Activated naive CD8-positive, alpha-beta T cell treated with anti-CD3 and anti-CD28 coated beads, Interleukin-2, amount 50 U/mL, for 24 hours (primary cell): ENCODE results near the gene ZNF76.

Source experiments
- ATAC-seq: fragments of 150-1000 bp; cut with Tn5 transposase; one replicate; pipeline ENCODE4 v1.10.0; 2021
- DNase-seq: peaks from one replicate; pipeline ENCODE4 v3.0.0; 2021
- H3K27ac Mint-ChIP-seq: one replicate; pipeline ENCODE4 v1.8.0; 2021; ENCODE audit warnings: mild to moderate bottlenecking, mixed read lengths
- H3K27me3 Mint-ChIP-seq: one replicate; pipeline ENCODE4 v1.8.0; 2021; ENCODE audit warnings: mixed read lengths
- H3K36me3 Mint-ChIP-seq: one replicate; pipeline ENCODE4 v1.8.0; 2021; ENCODE audit warnings: low read depth, mixed read lengths
- H3K4me1 Mint-ChIP-seq: one replicate; pipeline ENCODE4 v1.8.0; 2021; ENCODE audit warnings: mixed read lengths
- H3K4me3 Mint-ChIP-seq: one replicate; pipeline ENCODE4 v1.8.0; 2021; ENCODE audit warnings: mild to moderate bottlenecking, moderate library complexity, mixed read lengths
- H3K9me3 Mint-ChIP-seq: one replicate; pipeline ENCODE4 v1.8.0; 2021; ENCODE audit warnings: mixed read lengths

The ZNF76 gene

DNA sequence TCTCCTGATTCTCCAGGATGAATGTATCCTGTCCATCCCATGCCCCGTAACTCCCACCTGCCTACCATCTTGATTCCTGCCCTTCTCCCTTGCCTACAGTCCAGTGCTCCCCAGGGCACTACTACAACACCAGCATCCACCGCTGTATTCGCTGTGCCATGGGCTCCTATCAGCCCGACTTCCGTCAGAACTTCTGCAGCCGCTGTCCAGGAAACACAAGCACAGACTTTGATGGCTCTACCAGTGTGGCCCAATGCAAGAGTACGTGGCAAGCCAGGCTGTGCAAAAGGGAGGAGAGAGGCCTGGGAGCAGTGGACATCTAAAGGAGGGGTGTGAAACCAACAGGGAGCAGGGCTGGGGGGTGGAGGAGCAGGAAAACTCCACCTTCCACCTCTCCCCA lies 15.0 kb upstream of the ZNF76 start:
- no peaks in the 10 kb centered on the region for H3K9me3 Mint-ChIP-seq
- no peaks in the 10 kb centered on the region for H3K27me3 Mint-ChIP-seq
- H3K36me3 Mint-ChIP-seq = no peaks in the 10 kb centered on the region
- ATAC-seq = no peak
- H3K4me1 Mint-ChIP-seq = peaks cover 14% of the 10 kb centered on the region
- no peak overlapping the region for H3K27ac Mint-ChIP-seq
- H3K4me3 Mint-ChIP-seq = no peak overlapping the region
- DNase-seq = no peak

GRCh38 chr6:35247642-35248231 lies 11.8 kb upstream of the ZNF76 start:
- H3K4me3 Mint-ChIP-seq = no peak overlapping the region
- DNase-seq = no peak
- no peaks in the 10 kb centered on the region for H3K27me3 Mint-ChIP-seq
- H3K9me3 Mint-ChIP-seq = no peaks in the 10 kb centered on the region
- H3K4me1 Mint-ChIP-seq = peaks cover 14% of the 10 kb centered on the region
- H3K27ac Mint-ChIP-seq = no peak overlapping the region
- H3K36me3 Mint-ChIP-seq = no peaks in the 10 kb centered on the region
- peak; percentile 68 for ATAC-seq

GRCh38 chr6:35248300-35248699 lies 11.2 kb upstream of the ZNF76 start:
- H3K27me3 Mint-ChIP-seq = no peaks in the 10 kb centered on the region
- ATAC-seq (no peak), DNase-seq (no peak)
- H3K9me3 Mint-ChIP-seq = no peaks in the 10 kb centered on the region
- no peak overlapping the region for H3K27ac Mint-ChIP-seq
- peaks cover 14% of the 10 kb centered on the region for H3K4me1 Mint-ChIP-seq
- H3K4me3 Mint-ChIP-seq = no peak overlapping the region
- no peaks in the 10 kb centered on the region for H3K36me3 Mint-ChIP-seq

DNA sequence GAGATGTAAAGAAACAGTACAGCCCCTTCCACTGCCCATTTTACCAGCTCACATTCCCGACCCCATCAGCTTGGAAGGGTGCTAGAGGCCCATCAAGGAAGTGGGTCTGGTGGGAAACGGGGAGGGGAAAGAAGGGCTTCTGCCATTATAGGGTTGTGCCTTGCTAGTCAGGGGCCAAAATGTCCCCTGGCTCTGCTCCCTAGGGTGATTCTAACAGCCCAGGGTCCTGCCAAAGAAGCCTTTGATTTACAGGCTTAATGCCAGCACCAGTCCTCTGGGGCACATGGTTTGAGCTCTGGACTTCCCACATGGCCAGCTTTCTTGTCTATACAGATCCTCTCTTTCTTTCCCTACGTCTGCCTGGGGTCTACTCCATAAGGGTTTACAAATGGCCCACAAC lies 10.6 kb upstream of the ZNF76 start:
- H3K9me3 Mint-ChIP-seq = no peaks in the 10 kb centered on the region
- H3K36me3 Mint-ChIP-seq = no peaks in the 10 kb centered on the region
- no peaks in the 10 kb centered on the region for H3K27me3 Mint-ChIP-seq
- no peak overlapping the region for H3K4me3 Mint-ChIP-seq
- peaks cover 14% of the 10 kb centered on the region for H3K4me1 Mint-ChIP-seq
- ATAC-seq (no peak), DNase-seq (no peak)
- no peak overlapping the region for H3K27ac Mint-ChIP-seq

GRCh38 chr6:35251949-35252348 lies 7.6 kb upstream of the ZNF76 start:
- H3K4me1 Mint-ChIP-seq = peaks cover 14% of the 10 kb centered on the region
- no peaks in the 10 kb centered on the region for H3K27me3 Mint-ChIP-seq
- H3K27ac Mint-ChIP-seq = no peak overlapping the region
- ATAC-seq (no peak), DNase-seq (no peak)
- no peaks in the 10 kb centered on the region for H3K36me3 Mint-ChIP-seq
- H3K4me3 Mint-ChIP-seq = no peak overlapping the region
- no peaks in the 10 kb centered on the region for H3K9me3 Mint-ChIP-seq

DNA sequence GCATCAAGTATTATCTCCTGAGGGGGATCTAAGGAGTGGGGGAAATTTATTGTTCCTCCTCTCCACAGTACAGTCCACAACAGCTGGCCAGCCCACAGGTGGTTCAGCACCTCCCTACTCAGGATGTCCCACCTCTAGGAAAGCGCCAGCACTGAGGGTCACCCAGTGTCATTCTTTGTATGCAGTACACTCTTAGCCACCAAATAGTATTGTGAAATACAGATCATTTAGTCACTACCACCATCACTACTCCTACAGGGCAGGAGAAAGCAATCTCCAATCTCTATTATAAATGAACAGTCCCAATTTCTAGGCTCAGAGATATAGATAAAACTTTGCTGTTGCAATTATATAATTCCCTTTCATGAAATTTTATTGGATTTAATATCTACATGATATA lies 6.3 kb upstream of the ZNF76 start:
- no peak overlapping the region for H3K27ac Mint-ChIP-seq
- no peak for DNase-seq
- no peak for ATAC-seq
- H3K9me3 Mint-ChIP-seq = no peaks in the 10 kb centered on the region
- H3K4me1 Mint-ChIP-seq = peaks cover 10% of the 10 kb centered on the region
- no peak overlapping the region for H3K4me3 Mint-ChIP-seq
- H3K36me3 Mint-ChIP-seq = no peaks in the 10 kb centered on the region
- H3K27me3 Mint-ChIP-seq = no peaks in the 10 kb centered on the region

DNA sequence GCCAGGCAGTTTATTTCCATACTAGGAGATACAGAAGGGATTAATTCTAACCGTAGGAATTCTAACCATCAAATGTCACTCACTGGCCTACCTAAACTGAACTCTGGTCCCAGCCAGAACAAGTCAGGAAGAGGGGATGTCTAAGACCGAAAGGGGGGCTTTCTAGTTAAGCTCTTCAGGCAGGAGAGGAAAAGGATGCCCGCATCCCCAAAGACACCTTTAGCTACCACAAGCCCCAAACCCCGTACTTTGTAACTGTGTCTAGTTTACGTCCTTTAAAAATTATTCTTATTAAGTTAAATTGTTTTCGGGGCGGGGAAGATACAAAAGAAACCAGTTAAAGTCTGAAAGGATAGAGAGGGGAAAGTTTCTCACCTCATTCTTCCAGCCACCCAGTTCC lies 1.2 kb upstream of the ZNF76 start:
- ATAC-seq (no peak), DNase-seq (no peak)
- H3K4me1 Mint-ChIP-seq = peaks cover 36% of the 10 kb centered on the region
- H3K27ac Mint-ChIP-seq = no peak overlapping the region
- H3K27me3 Mint-ChIP-seq = no peaks in the 10 kb centered on the region
- no peaks in the 10 kb centered on the region for H3K9me3 Mint-ChIP-seq
- peak overlapping the region; percentile 94 for H3K4me3 Mint-ChIP-seq
- no peaks in the 10 kb centered on the region for H3K36me3 Mint-ChIP-seq

DNA sequence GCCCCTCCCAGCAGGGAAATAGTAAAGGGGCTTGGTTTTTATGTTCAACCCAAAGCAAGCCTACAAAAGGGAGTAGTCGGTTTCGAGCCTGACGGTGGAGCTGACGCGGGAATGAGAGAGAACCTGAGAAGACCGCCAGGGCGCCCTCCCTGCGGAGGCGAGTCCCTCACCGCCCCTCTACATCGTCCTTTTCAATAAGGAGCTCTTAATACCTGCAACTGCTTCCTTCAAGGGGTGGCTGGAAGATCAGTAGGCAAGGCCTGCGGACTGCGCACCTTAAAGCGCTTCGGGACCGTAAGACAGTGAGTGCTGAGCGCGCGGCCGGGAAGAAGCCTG lies 709 bp upstream of the ZNF76 start:
- H3K4me3 Mint-ChIP-seq = peak overlapping the region; percentile 94
- H3K27me3 Mint-ChIP-seq = no peaks in the 10 kb centered on the region
- peaks cover 39% of the 10 kb centered on the region for H3K4me1 Mint-ChIP-seq
- DNase-seq = no peak
- H3K36me3 Mint-ChIP-seq = no peaks in the 10 kb centered on the region
- peak overlapping the region; percentile 91 for H3K27ac Mint-ChIP-seq
- ATAC-seq = peak; percentile 30
- H3K9me3 Mint-ChIP-seq = no peaks in the 10 kb centered on the region

GRCh38 chr6:35259948-35260590 lies 534 bp downstream of the ZNF76 start:
- peak overlapping the region; percentile 94 for H3K4me3 Mint-ChIP-seq
- H3K27me3 Mint-ChIP-seq = no peaks in the 10 kb centered on the region
- peak; percentile 78 for DNase-seq
- ATAC-seq = peak; percentile 62
- H3K27ac Mint-ChIP-seq = peak overlapping the region; percentile 88
- no peaks in the 10 kb centered on the region for H3K9me3 Mint-ChIP-seq
- peaks cover 49% of the 10 kb centered on the region for H3K4me1 Mint-ChIP-seq
- H3K36me3 Mint-ChIP-seq = no peaks in the 10 kb centered on the region

GRCh38 chr6:35260591-35261570 lies 1.3 kb downstream of the ZNF76 start:
- Mint-ChIP-seq H3K27ac (peak overlapping the region; percentile 88), H3K27me3 (no peaks in the 10 kb centered on the region), H3K4me1 (peaks cover 54% of the 10 kb centered on the region), H3K36me3 (no peaks in the 10 kb centered on the region), H3K4me3 (peak overlapping the region; percentile 94), H3K9me3 (no peaks in the 10 kb centered on the region)
- DNase-seq = no peak
- ATAC-seq = no peak

DNA sequence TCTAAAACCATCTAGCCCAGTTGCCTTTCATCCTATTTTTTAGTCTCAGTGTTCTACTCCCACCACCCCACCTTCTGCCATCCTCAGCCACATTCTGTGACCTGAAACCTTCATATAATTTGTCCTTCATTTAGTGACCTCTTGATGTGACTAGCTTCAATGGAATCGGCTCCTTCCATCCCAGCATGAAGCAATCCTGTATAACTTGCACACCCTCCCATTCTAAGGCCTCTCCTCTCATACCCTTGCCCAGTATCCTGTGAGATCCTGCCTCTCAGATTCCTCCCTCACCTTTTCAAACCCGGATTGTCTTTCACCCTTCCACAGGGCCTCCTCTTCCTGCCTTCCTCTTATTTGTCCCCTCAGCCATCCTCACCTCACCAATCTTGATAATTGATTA lies 3.1 kb downstream of the ZNF76 start:
- DNase-seq (no peak), ATAC-seq (no peak)
- Mint-ChIP-seq H3K36me3 (peaks cover 2% of the 10 kb centered on the region), H3K4me3 (no peak overlapping the region), H3K27ac (peak overlapping the region; percentile 2), H3K27me3 (no peaks in the 10 kb centered on the region), H3K9me3 (no peaks in the 10 kb centered on the region), H3K4me1 (peaks cover 55% of the 10 kb centered on the region)

DNA sequence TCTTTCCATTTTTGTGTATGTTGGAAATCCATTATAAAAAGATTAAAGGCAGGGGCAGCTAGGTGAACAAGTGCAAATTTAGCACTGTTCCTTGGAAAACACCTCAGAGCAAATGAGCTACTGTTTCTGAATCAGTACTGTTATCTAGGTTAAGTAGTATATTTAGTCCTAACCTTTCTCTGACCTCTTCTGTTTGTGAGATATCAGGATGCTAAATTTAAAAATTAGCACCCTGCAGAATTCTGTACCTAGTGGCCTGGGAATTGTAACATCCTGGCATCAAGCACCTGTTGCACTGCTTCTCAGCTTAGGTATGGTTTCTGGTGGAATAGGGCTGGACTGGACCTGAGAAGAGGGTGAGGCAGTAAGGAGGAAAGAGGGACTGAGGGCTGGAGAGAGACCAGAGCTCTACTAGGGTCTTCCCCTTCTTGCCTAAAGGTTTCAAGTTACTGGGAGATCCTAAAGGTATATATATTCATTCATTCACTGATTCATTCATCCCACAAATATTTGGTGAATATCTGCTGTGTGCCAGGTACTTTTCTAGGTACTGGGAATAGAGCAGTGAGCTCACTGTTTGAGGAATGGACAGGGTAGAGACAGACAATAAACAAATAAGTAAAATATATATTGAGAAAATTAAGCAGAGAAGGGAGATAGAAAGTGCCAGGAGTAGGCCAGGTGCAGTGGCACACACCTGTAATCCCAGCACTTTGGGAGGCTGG lies 5.2 kb downstream of the ZNF76 start:
- Mint-ChIP-seq H3K4me1 (peaks cover 50% of the 10 kb centered on the region), H3K9me3 (no peaks in the 10 kb centered on the region)
- DNase-seq = no peak

GRCh38 chr6:35265523-35265922 lies 6.0 kb downstream of the ZNF76 start:
- Mint-ChIP-seq H3K27ac (no peak overlapping the region), H3K9me3 (no peaks in the 10 kb centered on the region), H3K27me3 (no peaks in the 10 kb centered on the region), H3K4me3 (no peak overlapping the region), H3K36me3 (peaks cover 6% of the 10 kb centered on the region), H3K4me1 (peaks cover 45% of the 10 kb centered on the region)
- no peak for DNase-seq
- no peak for ATAC-seq

More for the DNA sequence above, 5.2 kb downstream of the ZNF76 start:
- H3K4me3 Mint-ChIP-seq = no peak overlapping the region
- H3K36me3 Mint-ChIP-seq = peaks cover 2% of the 10 kb centered on the region
- no peak for ATAC-seq
- no peaks in the 10 kb centered on the region for H3K27me3 Mint-ChIP-seq
- H3K27ac Mint-ChIP-seq = no peak overlapping the region

DNA sequence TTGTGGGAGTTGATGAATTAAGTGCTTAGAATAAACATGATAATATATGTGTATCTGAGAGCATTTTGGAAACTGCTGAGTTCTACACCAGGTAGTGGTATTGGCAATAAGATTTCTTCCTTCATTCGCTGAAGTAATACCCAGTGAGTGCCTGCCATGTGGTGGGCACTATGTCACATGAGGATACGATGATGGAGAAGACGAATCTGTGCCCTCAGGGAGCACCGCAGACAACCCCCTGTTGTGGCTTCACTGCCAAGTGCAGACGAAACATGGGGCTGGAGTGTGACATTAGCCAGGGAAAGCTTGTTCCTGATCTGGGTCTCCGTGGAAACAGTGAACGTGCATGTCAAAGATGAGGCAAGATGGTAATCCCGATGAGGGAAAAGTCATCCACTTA lies 7.9 kb downstream of the ZNF76 start:
- Mint-ChIP-seq H3K27me3 (no peaks in the 10 kb centered on the region), H3K27ac (no peak overlapping the region), H3K36me3 (peaks cover 6% of the 10 kb centered on the region), H3K4me1 (peaks cover 31% of the 10 kb centered on the region), H3K9me3 (no peaks in the 10 kb centered on the region), H3K4me3 (no peak overlapping the region)
- DNase-seq = no peak
- no peak for ATAC-seq
